OCI-LY3 (cell line): ENCODE results near the gene SPRY4.

Experiments
- H2AFZ ChIP-seq: fragments of 200-600, 300-600 bp; shearing (Covaris generic); 2 replicates; pipeline ENCODE4 v1.6.0; 2014; ENCODE audit warnings: antibody characterized with exemption, low read depth, low read length
- H3K27ac ChIP-seq: fragments of 200-600, 300-600 bp; sonication (generic); 2 replicates; pipeline ENCODE4 v1.5.1; 2014; ENCODE audit warnings: mild to moderate bottlenecking, low read length, moderate library complexity, mixed read lengths
- H3K27me3 ChIP-seq: fragments of 200-600, 300-600 bp; sonication (generic); 2 replicates; pipeline ENCODE4 v1.6.1; 2014; ENCODE audit warnings: low read depth, low read length, mixed read lengths
- H3K36me3 ChIP-seq: fragments of 200-600, 300-600 bp; sonication (generic); replicated peaks from 2 replicates; pipeline ENCODE3; 2014; ENCODE audit warnings: low read depth, low read length, mixed read lengths
- H3K4me1 ChIP-seq: fragments of 300-600, 200-600 bp; sonication (generic); 2 replicates; pipeline ENCODE4 v1.6.1; 2014; ENCODE audit warnings: low read length, mixed read lengths
- H3K4me2 ChIP-seq: fragments of 200-600, 300-600 bp; sonication (generic); 2 replicates; pipeline ENCODE4 v1.6.1; 2014; ENCODE audit warnings: low read length, mixed read lengths
- H3K4me3 ChIP-seq: fragments of 300-600, 200-600 bp; sonication (generic); 2 replicates; pipeline ENCODE4 v1.5.1; 2014; ENCODE audit warnings: antibody characterized with exemption, mild to moderate bottlenecking, low read length, moderate library complexity
- H3K79me2 ChIP-seq: fragments of 300-600, 200-600 bp; shearing (Covaris generic); 2 replicates; pipeline ENCODE4 v1.6.1; 2014; ENCODE audit warnings: mild to moderate bottlenecking, low read length, mixed read lengths
- H3K9ac ChIP-seq: fragments of 300-600, 200-600 bp; shearing (Covaris generic); 2 replicates; pipeline ENCODE4 v1.6.0; 2014; ENCODE audit warnings: mild to moderate bottlenecking, low read length, moderate library complexity
- H3K9me3 ChIP-seq: fragments of 200-600, 300-600 bp; shearing (Covaris generic); 2 replicates; pipeline ENCODE4 v1.6.1; 2014; ENCODE audit warnings: low read length, mixed read lengths; ENCODE audit not compliant: insufficient read depth
- H4K20me1 ChIP-seq: fragments of 200-600, 300-600 bp; sonication (generic); 2 replicates; pipeline ENCODE4 v1.6.1; 2016; ENCODE audit warnings: low read length, mixed read lengths; ENCODE audit not compliant: insufficient read depth
- EZH2phosphoT487 ChIP-seq: fragments of 200-600 bp; shearing (Covaris generic); IDR thresholded peaks from 2 replicates; pipeline ENCODE4 v1.6.1; 2018; ENCODE audit warnings: antibody characterized with exemption, mixed run types, low read depth
- TF ChIP-seq, protein P1 (sequence below): fragments of 200-600, 300-600 bp; sonication (generic); IDR thresholded peaks from 2 replicates; pipeline ENCODE4 v1.5.1; 2014; ENCODE audit warnings: antibody characterized with exemption, low read length, low read depth

Gene SPRY4

GRCh38 chr5:142319560-142320429 lies 5.0 kb downstream of the SPRY4 start:
- Histone ChIP-seq H3K79me2 (0 out of 2 replicates have a peak, but pooled peaks cover 4% of the 10 kb centered on the region), H3K27me3 (no peaks in the 10 kb centered on the region), H2AFZ (no peak overlapping the region), H3K36me3 (no peaks in the 10 kb centered on the region), H3K4me3 (no peak overlapping the region), H3K4me1 (peaks cover 6% of the 10 kb centered on the region; the same call in 1 of the 2 replicates), H3K9me3 (no peaks in the 10 kb centered on the region), H4K20me1 (no peaks in the 10 kb centered on the region), H3K4me2 (no peak overlapping the region), H3K27ac (no peak overlapping the region), H3K9ac (no peak overlapping the region)
- TF ChIP-seq EZH2phosphoT487: no peak
- TF ChIP-seq, protein P1, sequence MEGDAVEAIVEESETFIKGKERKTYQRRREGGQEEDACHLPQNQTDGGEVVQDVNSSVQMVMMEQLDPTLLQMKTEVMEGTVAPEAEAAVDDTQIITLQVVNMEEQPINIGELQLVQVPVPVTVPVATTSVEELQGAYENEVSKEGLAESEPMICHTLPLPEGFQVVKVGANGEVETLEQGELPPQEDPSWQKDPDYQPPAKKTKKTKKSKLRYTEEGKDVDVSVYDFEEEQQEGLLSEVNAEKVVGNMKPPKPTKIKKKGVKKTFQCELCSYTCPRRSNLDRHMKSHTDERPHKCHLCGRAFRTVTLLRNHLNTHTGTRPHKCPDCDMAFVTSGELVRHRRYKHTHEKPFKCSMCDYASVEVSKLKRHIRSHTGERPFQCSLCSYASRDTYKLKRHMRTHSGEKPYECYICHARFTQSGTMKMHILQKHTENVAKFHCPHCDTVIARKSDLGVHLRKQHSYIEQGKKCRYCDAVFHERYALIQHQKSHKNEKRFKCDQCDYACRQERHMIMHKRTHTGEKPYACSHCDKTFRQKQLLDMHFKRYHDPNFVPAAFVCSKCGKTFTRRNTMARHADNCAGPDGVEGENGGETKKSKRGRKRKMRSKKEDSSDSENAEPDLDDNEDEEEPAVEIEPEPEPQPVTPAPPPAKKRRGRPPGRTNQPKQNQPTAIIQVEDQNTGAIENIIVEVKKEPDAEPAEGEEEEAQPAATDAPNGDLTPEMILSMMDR: no peak

DNA sequence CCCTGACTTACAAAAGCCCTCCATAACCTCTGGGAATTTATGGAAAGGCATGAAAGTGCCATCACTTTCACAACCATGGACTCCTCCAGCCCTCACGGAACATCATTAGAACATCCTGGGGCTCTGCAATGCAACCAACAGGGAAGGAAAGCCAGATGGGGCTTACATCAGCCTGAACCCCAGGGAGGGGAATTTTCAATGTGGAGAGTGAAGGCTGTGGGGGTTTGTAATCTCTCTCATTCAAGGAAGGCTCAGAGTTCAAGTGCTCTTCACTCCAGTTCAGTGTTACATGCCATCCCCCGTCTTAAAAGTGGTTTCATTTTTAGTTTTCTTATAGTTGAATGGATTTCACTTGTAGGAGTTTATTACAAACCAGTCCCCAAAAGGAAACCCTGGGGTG lies 5.7 kb downstream of the SPRY4 start:
- Histone ChIP-seq H3K36me3 (no peaks in the 10 kb centered on the region), H3K79me2 (0 out of 2 replicates have a peak, but pooled peaks cover 3% of the 10 kb centered on the region), H3K4me2 (no peak overlapping the region), H3K4me1 (peaks cover 5% of the 10 kb centered on the region; the same call in 1 of the 2 replicates), H3K9me3 (no peaks in the 10 kb centered on the region), H2AFZ (no peak overlapping the region), H4K20me1 (no peaks in the 10 kb centered on the region), H3K9ac (no peak overlapping the region), H3K27me3 (no peaks in the 10 kb centered on the region), H3K4me3 (no peak overlapping the region), H3K27ac (no peak overlapping the region)
- TF ChIP-seq, protein P1: no peak
- no peak for TF ChIP-seq EZH2phosphoT487

DNA sequence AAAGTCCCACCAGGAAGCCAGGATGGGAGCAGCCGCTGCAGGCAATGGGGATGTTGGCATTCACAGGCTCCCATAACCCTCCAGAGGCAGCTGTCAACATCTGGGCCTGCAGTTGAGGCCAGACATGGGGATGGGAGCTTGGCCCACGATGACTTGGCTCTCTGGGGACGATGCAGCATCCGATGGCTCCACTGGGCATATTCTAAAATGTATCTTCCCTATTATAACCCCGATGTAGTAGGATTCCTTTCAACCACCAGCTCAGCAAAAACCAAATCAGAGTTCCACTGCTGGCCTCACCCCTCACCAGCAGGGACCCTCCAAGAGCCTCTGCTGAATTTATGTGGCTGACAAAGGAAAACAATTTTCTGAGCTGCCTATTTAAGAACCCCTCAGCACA lies 7.1 kb downstream of the SPRY4 start:
- Histone ChIP-seq H3K36me3 (no peaks in the 10 kb centered on the region), H3K79me2 (no peaks in the 10 kb centered on the region)

DNA sequence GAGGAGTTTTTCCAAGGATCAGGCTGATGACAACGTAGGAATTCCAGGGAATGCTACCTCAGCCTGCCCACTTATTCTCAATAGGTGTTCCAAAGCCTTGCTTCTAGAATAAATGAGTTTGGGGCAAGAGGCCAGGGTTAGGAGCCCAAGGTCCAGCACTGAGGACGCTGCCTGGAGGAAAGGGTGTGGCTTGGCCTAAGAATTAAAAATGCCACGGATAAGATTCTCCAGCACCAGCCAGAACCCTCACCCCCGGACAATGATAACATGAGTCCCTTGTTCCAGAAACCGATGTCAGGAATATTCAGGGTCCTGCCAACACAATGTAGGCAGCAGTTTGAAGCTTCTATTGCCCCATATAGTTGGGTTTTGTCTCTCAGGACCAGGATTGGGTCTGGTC lies 7.6 kb downstream of the SPRY4 start:
- Histone ChIP-seq H3K4me1 (no peaks in the 10 kb centered on the region), H3K4me2 (no peak overlapping the region), H3K27ac (no peak overlapping the region), H3K9ac (no peak overlapping the region), H4K20me1 (no peaks in the 10 kb centered on the region), H2AFZ (no peak overlapping the region), H3K27me3 (no peaks in the 10 kb centered on the region), H3K9me3 (no peaks in the 10 kb centered on the region), H3K4me3 (no peak overlapping the region), H3K79me2 (no peaks in the 10 kb centered on the region), H3K36me3 (no peaks in the 10 kb centered on the region)
- TF ChIP-seq EZH2phosphoT487: no peak
- TF ChIP-seq, protein P1: no peak

More for the DNA sequence above, 7.1 kb downstream of the SPRY4 start:
- H3K4me2 ChIP-seq: no peak overlapping the region
- no peak overlapping the region for H3K9ac ChIP-seq
- TF ChIP-seq EZH2phosphoT487: no peak
- TF ChIP-seq, protein P1: no peak
- H3K27ac ChIP-seq: no peak overlapping the region
- no peak overlapping the region for H2AFZ ChIP-seq
- H4K20me1 ChIP-seq: no peaks in the 10 kb centered on the region
- no peaks in the 10 kb centered on the region for H3K9me3 ChIP-seq
- H3K27me3 ChIP-seq: no peaks in the 10 kb centered on the region
- no peaks in the 10 kb centered on the region for H3K4me1 ChIP-seq
- no peak overlapping the region for H3K4me3 ChIP-seq
